Fibroblast of skin of scalp (primary cell): ENCODE results near the gene HMGB4.

Experiments
- DNase-seq: peaks from one replicate; pipeline ENCODE4 v3.0.0-alpha.2; 2013

HMGB4 gene

DNA sequence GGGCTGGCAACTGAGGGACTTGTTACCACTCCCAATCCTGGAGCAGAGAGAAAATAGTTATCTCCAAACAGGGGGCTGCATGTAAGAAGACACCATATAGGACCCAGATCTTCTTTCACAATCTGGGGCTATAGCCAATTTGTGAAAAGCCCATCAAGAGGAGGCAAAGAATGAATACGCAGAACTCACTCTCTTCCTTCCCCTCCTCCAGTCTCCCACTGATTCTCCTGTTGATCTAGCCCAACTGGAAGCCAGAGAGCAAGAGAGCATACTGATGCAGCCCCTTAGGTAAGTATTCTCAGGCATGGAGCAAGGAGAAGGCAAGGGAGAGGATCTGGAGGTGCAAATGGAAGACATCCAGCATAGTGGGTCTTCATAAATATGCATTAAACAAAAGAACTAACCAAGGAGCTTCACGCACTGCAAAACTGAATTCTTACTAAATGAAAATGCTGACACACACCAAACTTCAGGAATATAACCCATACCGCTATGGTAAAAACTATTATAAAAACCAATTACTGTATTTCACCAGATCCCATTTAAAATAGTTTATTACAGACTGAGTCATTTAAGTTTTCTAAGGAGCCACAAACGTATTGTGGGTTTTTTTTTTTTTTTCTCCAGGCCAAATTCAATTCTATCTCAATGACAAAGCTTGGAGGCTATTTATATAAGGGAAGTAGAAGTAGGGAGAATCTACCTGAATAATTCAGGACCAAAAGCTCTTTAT, 15.5 kb upstream of the HMGB4 start:
- no peak for DNase-seq

DNA sequence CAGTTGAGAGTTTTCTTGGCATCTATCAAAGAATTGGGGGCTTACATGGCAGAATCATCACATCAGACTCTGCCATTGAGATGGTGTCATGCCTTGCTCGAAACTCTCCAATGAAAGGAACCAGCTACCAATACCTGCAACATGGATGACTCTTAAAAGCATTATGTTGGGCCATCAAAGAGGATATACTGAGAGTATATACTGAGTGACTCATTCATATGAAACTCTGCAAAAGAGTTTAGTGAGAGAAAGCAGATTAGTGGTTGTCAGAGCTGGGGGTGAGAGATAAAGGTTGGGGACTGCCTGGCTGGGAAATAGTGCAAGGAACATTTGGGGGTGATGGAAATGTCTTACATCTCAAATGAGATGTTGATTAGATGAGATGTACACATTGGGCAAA, 14.7 kb upstream of the HMGB4 start:
- no peak for DNase-seq

GRCh38 chr1:33850481-33850880, 13.4 kb upstream of the HMGB4 start:
- no peak for DNase-seq

- DNase-seq, result no peak
Observed at GRCh38 chr1:33852711-33853110, 11.2 kb upstream of the HMGB4 start.

GRCh38 chr1:33853431-33853830, 10.4 kb upstream of the HMGB4 start:
- DNase-seq, result no peak

DNA sequence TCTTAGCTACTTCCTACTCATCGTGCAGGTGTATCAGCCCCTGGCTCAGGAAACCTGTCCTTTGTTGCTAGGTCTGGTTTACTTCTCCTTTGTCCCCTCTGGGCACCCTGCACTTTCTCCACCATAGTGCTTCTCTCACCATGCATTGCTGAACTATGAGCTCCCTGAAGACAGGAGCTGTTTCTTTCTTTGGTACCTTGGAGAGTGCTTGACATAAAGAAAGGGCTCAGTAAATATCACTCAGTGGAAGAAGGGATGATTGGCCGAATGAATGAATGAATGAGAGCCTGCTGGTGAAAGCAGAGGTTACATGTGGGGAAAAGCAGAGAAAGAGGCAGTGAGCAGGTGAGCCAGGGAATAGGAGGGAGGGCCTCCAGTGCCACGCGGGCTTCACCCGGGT, 9.8 kb upstream of the HMGB4 start:
- DNase-seq, result no peak

- no peak for DNase-seq
Observed at GRCh38 chr1:33860671-33861070, 3.2 kb upstream of the HMGB4 start.

DNA sequence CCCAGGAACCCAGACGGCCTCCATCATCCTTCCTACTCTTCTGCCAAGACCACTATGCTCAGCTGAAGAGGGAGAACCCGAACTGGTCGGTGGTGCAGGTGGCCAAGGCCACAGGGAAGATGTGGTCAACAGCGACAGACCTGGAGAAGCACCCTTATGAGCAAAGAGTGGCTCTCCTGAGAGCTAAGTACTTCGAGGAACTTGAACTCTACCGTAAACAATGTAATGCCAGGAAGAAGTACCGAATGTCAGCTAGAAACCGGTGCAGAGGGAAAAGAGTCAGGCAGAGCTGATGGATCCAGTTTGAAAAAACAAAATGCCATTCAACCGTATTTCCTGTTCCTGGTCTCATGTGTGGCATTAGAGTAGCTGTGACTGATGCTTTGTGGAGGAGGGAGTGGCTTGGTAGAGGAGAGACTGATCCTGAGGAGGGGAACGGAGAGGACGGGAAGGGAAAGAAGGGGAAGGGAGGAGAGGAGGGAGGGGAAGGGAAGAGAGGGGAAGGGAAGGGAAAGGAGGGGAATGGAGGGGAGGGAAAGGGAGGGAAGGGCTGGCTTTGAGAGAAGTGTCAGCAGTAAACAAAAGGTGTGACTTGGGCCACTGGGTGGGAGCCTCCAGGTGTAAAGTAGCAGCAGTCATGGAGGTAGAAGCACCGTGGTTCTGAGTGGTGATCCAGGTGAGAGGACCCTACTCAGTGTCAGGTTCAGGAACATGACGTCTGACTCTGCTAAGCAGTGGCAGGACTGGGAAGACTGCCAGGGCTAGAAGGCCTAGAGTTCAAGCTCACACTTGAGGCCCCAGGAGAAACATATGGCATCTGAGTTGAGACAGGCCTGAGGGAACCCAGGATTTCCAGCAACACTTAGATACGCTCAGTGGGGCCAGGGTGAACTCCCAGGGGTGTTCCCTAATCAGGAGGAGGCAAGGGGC, 846 bp downstream of the HMGB4 start:
- no peak for DNase-seq

GRCh38 chr1:33866281-33866680, 2.4 kb downstream of the HMGB4 start:
- peak; percentile 94 for DNase-seq

DNA sequence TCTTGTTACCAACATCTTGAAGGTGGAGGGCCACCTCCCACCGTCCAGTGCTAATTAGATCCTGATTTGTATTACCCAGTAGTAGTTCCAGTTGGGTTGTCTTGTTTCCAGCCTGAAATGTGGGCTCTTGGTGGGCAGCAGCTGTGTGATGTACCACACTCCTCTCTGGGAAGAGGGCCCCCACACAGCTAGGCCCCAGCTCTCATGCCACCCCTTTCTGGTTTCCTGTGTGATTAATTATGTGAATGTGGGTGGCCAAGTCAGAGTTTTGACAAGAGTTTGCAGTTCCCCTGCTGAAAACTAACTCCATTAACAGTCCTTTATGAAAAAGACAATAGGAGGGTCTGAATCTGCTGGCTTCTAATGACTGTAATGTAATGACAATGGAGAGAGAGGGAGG, 3.8 kb downstream of the HMGB4 start:
- DNase-seq, result no peak

- no peak for DNase-seq
Observed at GRCh38 chr1:33872275-33872674, 8.4 kb downstream of the HMGB4 start.

- no peak for DNase-seq
Observed at GRCh38 chr1:33872683-33873082, 8.8 kb downstream of the HMGB4 start.

GRCh38 chr1:33874636-33875035, 10.8 kb downstream of the HMGB4 start:
- DNase-seq, result no peak

- DNase-seq, result no peak
Observed at GRCh38 chr1:33875862-33876261, 12.0 kb downstream of the HMGB4 start.

- peak; percentile 87 for DNase-seq
Observed at GRCh38 chr1:33876970-33877650, 13.2 kb downstream of the HMGB4 start.

GRCh38 chr1:33878392-33878791, 14.5 kb downstream of the HMGB4 start:
- no peak for DNase-seq

- peak; percentile 60 for DNase-seq
Observed at GRCh38 chr1:33880305-33880704, 16.4 kb downstream of the HMGB4 start.

GRCh38 chr1:33886496-33886895, 22.6 kb downstream of the HMGB4 start:
- no peak for DNase-seq

- peak; percentile 95 for DNase-seq
Observed at GRCh38 chr1:33893147-33893830, 29.4 kb downstream of the HMGB4 start.

DNA sequence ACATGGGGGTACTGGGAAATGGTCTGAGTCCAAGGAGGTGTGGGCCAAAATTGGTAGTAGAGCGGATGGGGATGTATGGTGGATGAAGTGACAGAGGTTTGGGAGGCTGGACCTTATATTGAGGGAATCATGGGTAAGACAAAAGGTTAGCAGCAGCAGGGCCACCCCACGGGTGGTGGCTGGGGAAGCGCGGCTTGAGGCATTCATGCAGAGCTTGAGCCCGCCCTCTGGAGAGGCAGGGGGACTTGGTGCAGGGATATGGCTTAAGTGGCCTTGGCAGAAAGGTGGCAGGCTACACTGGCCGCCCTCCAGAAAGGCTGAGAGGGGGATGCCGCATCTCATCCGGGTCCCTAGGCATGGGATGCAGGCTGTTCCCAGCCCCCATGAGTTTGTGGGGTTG, 31.5 kb downstream of the HMGB4 start:
- no peak for DNase-seq

- no peak for DNase-seq
Observed at GRCh38 chr1:33895976-33896375, 32.1 kb downstream of the HMGB4 start.

DNA sequence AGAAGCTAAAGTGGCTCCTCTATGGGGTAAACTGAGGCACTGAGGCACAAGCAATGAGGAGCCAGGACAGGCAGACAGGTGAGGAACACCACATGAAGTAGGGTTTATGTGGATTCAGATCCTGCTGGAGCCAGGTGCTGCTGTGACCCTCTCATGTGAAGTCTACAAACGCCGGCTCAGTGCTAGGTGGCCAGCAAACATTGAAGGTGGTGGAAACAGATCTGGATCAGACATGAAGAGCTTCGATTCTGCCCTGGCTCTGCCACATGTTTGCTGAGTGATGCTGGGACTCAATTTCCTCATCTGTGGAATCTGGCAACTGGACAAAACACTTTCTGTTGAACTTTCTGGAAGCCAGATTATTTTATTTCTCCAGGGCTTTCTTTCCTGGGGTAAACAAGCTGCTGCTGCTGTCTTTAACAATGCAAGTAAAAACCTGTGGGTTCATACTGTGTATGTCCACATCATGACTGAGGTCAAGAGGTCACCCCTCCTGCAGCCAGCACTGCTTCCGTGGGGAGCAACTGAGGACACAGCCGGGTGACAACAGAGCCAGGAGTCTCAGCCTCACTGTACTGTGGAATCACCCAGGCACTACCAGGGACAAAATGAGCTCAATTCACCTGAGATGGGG, 33.3 kb downstream of the HMGB4 start:
- DNase-seq, result no peak
